GM12874 (cell line): ENCODE measurements around the gene BRIP1.

ENCODE experiments used
- TF ChIP-seq, protein P1 (sequence below): IDR thresholded peaks from 2 replicates; pipeline ENCODE4 v1.5.1; 2011; ENCODE audit warnings: low read depth, mild to moderate bottlenecking, control low read depth, low read length, moderate library complexity; ENCODE audit not compliant: insufficient read depth

Gene BRIP1

DNA sequence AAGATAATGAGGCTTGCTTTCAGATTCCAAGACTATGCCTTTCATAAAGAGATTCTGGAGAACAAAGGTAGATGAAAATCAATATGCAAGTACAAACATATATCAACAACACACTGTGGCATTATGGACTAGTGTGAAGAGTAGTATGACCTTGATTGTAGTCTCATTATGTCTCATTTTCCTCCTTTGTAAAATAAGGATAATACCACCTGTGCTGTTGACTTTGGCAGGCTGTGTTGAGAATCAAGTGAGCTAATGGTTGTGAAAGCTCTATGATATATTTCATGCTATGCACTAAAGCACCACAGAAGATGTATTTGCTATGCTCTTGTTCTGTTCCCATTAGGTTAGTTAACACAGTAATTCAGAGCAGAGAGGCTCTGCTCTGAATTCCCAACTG is 193.8 kb downstream of the BRIP1 start:
- TF ChIP-seq, protein P1, sequence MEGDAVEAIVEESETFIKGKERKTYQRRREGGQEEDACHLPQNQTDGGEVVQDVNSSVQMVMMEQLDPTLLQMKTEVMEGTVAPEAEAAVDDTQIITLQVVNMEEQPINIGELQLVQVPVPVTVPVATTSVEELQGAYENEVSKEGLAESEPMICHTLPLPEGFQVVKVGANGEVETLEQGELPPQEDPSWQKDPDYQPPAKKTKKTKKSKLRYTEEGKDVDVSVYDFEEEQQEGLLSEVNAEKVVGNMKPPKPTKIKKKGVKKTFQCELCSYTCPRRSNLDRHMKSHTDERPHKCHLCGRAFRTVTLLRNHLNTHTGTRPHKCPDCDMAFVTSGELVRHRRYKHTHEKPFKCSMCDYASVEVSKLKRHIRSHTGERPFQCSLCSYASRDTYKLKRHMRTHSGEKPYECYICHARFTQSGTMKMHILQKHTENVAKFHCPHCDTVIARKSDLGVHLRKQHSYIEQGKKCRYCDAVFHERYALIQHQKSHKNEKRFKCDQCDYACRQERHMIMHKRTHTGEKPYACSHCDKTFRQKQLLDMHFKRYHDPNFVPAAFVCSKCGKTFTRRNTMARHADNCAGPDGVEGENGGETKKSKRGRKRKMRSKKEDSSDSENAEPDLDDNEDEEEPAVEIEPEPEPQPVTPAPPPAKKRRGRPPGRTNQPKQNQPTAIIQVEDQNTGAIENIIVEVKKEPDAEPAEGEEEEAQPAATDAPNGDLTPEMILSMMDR = no peak

DNA sequence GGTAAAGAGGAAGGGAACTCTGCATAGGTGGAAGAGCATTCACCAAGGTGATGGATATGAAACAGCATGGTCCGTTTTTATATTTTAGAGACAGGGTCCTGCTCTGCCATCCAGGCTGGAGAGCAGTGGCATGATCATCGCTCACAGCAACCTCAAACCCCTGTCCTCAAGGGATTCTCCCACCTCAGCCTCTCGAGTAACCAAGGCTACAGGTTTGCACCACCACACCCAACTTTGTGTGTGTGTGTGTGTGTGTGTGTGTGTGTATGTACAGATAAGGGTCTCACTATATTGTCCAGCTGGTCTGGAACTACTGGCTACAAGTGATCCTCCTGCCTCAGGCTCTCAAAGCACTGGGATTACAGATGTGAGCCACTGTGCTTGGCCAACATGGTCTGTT is 194.8 kb downstream of the BRIP1 start:
- TF ChIP-seq, protein P1 = no peak

DNA sequence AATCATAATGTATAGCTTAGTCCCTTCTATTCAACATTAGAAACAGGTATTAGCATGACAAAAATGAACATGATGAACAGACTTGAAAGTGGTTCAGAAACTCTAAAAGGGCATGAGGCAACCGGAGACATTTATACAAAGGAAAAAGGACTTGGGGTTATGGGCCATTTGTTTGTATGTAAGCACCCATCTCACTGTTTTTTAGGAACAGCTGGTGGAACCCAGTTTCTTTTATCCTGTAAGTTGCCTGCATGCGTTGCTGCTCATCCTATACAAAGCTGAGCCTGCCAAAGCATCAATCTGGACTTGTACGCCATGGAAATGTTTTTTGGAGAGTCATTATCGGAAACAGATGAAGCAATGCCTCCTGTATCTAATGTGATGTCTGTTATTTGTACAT is 200.0 kb downstream of the BRIP1 start:
- TF ChIP-seq, protein P1 = no peak

DNA sequence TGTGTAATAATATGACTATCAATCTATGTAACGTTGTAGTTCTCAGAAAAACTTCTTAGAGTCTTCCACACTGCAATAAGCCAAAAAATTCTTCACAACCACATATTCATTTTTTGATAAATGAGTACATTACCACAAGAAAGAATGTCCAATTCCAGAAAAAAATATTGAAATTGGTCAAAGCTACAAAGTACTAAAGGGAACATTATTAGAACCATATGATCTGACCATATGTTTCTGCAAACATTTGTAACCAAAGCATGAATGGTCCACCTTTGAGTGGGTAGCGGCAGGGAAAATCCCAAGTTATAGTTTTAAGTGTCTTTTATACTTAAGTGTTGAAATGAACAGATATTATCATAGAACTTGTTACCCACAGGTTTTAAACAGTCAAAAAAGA is 200.6 kb downstream of the BRIP1 start:
- TF ChIP-seq, protein P1 = no peak

DNA sequence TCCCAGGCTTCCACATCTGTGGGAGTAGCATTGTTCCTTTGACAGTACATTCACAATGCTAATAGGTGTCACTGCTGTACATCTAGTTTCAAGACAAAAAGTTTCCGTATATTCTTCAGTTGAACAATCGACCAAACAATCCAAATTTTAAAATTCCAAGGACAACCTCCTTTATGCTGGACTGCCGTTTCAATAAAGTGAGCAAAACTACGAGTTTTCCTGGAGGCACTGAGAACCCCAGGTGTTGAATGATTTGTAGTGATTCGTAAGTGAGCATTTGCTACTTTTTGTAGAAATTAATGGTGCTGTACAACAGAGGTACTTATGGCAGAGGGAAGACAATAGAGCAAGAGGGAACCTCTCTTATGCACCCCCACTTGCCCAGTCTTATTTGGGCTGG is 201.1 kb downstream of the BRIP1 start:
- TF ChIP-seq, protein P1 = no peak

DNA sequence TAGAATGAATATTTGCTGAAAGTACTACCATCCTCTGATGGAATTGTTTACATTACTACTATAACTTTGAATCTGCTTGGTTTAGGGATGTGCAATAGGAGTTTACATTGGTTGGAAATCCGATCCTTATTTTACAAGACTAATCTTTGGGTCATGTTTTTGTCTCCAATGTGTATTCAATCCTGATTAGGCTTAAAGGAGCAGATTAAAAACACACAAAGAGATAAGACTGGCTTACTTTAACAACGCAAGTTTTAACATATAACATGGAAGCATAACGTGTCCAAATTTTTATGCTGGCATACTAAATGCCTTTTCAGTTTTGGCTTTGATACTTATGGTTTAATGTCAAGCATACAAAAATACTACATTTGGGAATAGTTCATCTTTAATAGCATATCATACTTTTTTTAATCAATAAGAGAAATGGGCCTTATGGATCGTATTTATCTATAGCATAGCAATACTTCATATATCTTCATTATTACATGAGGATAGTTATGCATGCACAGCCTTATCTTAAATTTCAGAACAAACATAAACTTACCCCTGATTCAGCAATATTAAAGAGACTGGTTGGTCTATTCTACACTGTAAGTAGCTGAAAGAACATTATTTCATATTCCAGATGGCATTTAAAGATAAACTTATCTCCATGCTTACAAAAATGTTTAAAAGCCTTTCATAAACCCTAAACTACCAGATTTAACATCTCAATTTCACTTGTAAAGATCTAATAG is 202.4 kb downstream of the BRIP1 start:
- TF ChIP-seq, protein P1 = no peak

DNA sequence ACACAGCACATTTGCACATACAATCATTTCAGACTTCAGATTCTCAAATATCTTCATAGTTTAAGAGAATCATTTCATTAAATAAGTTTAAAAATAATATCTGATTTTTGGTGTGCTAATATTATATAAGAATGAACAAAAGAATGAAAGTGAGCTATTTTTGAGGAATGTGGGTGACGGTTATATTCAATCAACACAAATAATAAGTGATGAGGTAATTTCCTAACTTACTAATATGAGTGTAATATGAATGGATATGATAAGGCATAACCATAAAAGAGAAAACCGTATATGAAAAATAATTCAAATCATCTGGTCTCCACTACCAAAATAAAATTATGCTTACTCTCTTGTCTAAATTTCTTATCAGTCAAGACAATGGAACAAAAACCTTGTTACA is 203.9 kb downstream of the BRIP1 start:
- TF ChIP-seq, protein P1 = no peak
